PC-9 (cell line): ENCODE measurements around the gene NTM. TPM values are rescaled to one million over a fixed set of nuclear protein-coding genes. Genes with fewer than 3 reads are reported as not detected.

Source experiments
- BruUV-seq: library from RNA; stranded (reverse); fragments of 400-500 nt; replicated peaks from 2 replicates; lab custom pipeline; 2021; lab: Mats Ljungman, UMichigan
- CTCF ChIA-PET: fragments of 300-600 bp; sonication (Branson Sonifier 250); formaldehyde crosslinking; loops from one replicate; lab custom pipeline; 2022; ENCODE audit warnings: antibody characterized with exemption; lab: Charles Lee
- POLR2A ChIA-PET: fragments of 300-600 bp; sonication (Branson Sonifier 250); formaldehyde crosslinking; loops from one replicate; lab custom pipeline; 2022; ENCODE audit warnings: antibody characterized with exemption; ENCODE audit not compliant: unreplicated experiment; lab: Charles Lee
- DNase-seq, 2 experiments: peaks; one replicate each; pipeline versions ENCODE4 v3.0.0 to v3.0.0-alpha.2; 2015 to 2022; ENCODE audit warnings: mixed read lengths in 1 of 2
- H2AFZ ChIP-seq: fragments of 200-600 bp; sonication (generic); 2 replicates; pipeline ENCODE4 v1.8.1; 2017; ENCODE audit warnings: antibody characterized with exemption
- H3F3A ChIP-seq: fragments of 200-600 bp; sonication (generic); 2 replicates; pipeline ENCODE4 v1.8.1; 2017; ENCODE audit warnings: antibody characterized with exemption, mild to moderate bottlenecking, low read depth; ENCODE audit not compliant: insufficient read depth
- H3K27ac ChIP-seq: fragments of 200-600 bp; sonication (generic); 2 replicates; pipeline ENCODE4 v1.6.1; 2016; ENCODE audit warnings: mixed run types
- H3K27me3 ChIP-seq: fragments of 200-600 bp; sonication (generic); 2 replicates; pipeline ENCODE4 v1.6.1; 2016; ENCODE audit warnings: low read depth, mixed run types; ENCODE audit not compliant: insufficient read depth
- H3K36me3 ChIP-seq: fragments of 200-600 bp; sonication (generic); 2 replicates; pipeline ENCODE4 v1.6.1; 2016; ENCODE audit warnings: low read depth, mixed run types
- H3K4me1 ChIP-seq: fragments of 200-600 bp; sonication (generic); replicated peaks from 2 replicates; pipeline ENCODE4 v1.6.1; 2016; ENCODE audit warnings: mixed run types; ENCODE audit not compliant: insufficient read depth
- H3K4me2 ChIP-seq: fragments of 200-600 bp; sonication (generic); 2 replicates; pipeline ENCODE4 v1.6.1; 2017; ENCODE audit warnings: mixed run types
- H3K4me3 ChIP-seq: fragments of 200-600 bp; sonication (generic); 2 replicates; pipeline ENCODE4 v1.6.1; 2016; ENCODE audit warnings: mixed run types
- H3K79me2 ChIP-seq: fragments of 200-600 bp; sonication (generic); 2 replicates; pipeline ENCODE4 v1.6.1; 2017; ENCODE audit warnings: low read depth, mixed run types
- H3K9me2 ChIP-seq: fragments of 200-600 bp; sonication (generic); 2 replicates; pipeline ENCODE4 v1.8.1; 2017; ENCODE audit warnings: mild to moderate bottlenecking; ENCODE audit not compliant: insufficient read depth
- H3K9me3 ChIP-seq: fragments of 200-600 bp; sonication (generic); 2 replicates; pipeline ENCODE4 v1.8.1; 2016; ENCODE audit warnings: low read depth; ENCODE audit not compliant: insufficient read depth
- H4K20me1 ChIP-seq: fragments of 200-600 bp; sonication (generic); 2 replicates; pipeline ENCODE4 v1.8.1; 2017; ENCODE audit not compliant: insufficient read depth
- EZH2 ChIP-seq: fragments of 200-600 bp; sonication (generic); IDR thresholded peaks from 2 replicates; pipeline ENCODE4 v1.8.0; 2017; ENCODE audit warnings: antibody characterized with exemption, low read depth
- intact Hi-C: fragments of 100-400 bp; cut with micrococcal nuclease; formaldehyde crosslinking; loops from one replicate; pipeline ENCODE4 v1.10.0; 2022; ENCODE audit not compliant: unreplicated experiment
- total RNA-seq: library from RNA; stranded (reverse); gene quantifications from 2 replicates; pipeline ENCODE4 v1.2.3, GENCODE V29; 2021
- TF ChIP-seq, protein P1 (sequence below): fragments of 200-600 bp; sonication (generic); conservative IDR thresholded peaks from 2 replicates; pipeline ENCODE4 v1.6.1; 2017; ENCODE audit warnings: mixed run types, antibody characterized with exemption, mild to moderate bottlenecking, moderate library complexity

Gene NTM
- total RNA-seq, 1 experiment from 2014 or later = not detected

DNA sequence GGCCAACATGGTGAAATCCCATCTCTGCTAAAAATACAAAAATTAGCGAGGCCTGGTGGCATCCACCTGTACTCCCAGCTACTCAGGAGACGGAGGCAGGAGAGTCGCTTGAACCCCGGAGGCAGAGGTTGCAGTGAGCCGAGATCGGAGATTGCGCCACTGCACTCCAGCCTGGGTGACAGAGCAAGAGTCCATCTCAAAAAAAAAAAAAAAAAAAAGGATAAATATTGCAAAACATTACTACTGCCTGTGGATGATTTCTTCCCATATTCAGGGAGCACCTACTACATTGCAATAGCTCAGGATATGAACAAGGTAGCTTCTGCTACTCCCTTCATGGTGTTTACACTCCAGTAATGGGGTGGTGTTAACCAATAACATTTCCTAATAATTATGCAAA lies 980.6 kb downstream of the NTM start:
- Histone ChIP-seq H3K4me1 (no peaks in the 10 kb centered on the region), H3K4me2 (no peak overlapping the region), H4K20me1 (no peaks in the 10 kb centered on the region; the same call in 1 of the 2 replicates), H3K36me3 (no peaks in the 10 kb centered on the region), H3K9me3 (no peaks in the 10 kb centered on the region), H3K79me2 (no peaks in the 10 kb centered on the region), H3K9me2 (no peaks in the 10 kb centered on the region), H3K27ac (no peak overlapping the region), H3F3A (no peaks in the 10 kb centered on the region), H3K27me3 (peaks cover 35% of the 10 kb centered on the region), H2AFZ (no peak overlapping the region), H3K4me3 (no peak overlapping the region)
- DNase-seq = no peak
- ChIA-PET CTCF (no interaction called here), POLR2A (no interaction called here)
- intact Hi-C loops = no loop called here
- TF ChIP-seq EZH2 = no peak
- TF ChIP-seq, protein P1, sequence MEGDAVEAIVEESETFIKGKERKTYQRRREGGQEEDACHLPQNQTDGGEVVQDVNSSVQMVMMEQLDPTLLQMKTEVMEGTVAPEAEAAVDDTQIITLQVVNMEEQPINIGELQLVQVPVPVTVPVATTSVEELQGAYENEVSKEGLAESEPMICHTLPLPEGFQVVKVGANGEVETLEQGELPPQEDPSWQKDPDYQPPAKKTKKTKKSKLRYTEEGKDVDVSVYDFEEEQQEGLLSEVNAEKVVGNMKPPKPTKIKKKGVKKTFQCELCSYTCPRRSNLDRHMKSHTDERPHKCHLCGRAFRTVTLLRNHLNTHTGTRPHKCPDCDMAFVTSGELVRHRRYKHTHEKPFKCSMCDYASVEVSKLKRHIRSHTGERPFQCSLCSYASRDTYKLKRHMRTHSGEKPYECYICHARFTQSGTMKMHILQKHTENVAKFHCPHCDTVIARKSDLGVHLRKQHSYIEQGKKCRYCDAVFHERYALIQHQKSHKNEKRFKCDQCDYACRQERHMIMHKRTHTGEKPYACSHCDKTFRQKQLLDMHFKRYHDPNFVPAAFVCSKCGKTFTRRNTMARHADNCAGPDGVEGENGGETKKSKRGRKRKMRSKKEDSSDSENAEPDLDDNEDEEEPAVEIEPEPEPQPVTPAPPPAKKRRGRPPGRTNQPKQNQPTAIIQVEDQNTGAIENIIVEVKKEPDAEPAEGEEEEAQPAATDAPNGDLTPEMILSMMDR = no peak
- no TSS peak for BruUV-seq

DNA sequence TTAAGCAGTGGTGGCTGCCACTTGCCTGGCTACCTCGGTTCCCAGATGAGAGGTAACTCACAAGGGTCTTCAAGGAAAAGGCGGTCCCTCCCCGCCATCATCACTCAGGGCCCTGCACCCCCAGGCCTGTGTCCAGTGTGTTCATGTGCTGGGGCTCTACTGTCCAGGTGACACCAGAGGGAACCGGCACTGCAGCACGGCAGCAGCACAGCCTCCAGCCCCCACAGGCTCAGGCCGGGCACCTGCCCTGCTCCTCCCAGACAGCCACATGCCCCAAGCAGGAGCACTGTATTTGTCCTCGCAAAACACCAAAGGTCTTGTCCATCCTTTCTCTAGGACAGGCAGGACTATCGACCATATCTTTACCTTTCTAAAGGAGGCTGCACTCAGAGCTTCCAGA lies 982.1 kb downstream of the NTM start:
- BruUV-seq = no TSS peak
- intact Hi-C loops = no loop called here
- POLR2A ChIA-PET = no interaction called here

DNA sequence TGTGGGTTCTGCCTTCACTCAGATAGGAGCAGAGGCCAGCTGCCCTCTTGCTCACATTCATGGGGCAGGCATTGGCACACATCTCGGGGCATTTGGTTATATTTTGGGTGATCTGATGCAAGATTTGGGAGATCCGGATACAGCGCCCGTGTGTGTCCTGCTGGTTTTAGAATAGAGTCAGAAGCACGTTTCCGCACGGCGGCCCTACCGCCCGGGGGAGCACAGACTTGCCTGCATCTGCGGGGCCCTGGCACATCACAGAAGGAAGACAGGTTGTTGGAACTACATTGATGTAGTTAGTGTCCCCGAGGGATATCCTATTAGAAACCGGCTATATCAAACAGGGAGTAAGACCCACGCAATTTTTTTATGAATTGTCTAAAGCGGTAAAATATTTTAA lies 982.8 kb downstream of the NTM start:
- ChIA-PET CTCF (no interaction called here), POLR2A (no interaction called here)
- Histone ChIP-seq H3K4me3 (no peak overlapping the region), H3F3A (no peaks in the 10 kb centered on the region), H2AFZ (no peak overlapping the region), H3K79me2 (no peaks in the 10 kb centered on the region), H3K27me3 (peaks cover 35% of the 10 kb centered on the region), H3K9me2 (no peaks in the 10 kb centered on the region), H3K27ac (no peak overlapping the region), H3K9me3 (no peaks in the 10 kb centered on the region), H3K4me1 (no peaks in the 10 kb centered on the region), H3K36me3 (no peaks in the 10 kb centered on the region), H3K4me2 (no peak overlapping the region), H4K20me1 (no peaks in the 10 kb centered on the region; the same call in 1 of the 2 replicates)
- no peak for DNase-seq
- intact Hi-C loops = no loop called here
- TF ChIP-seq, protein P1 = no peak
- TF ChIP-seq EZH2 = no peak
- no TSS peak for BruUV-seq

More for the DNA sequence above, 982.1 kb downstream of the NTM start:
- no peaks in the 10 kb centered on the region for H3K9me3 ChIP-seq
- H3K27me3 ChIP-seq = peaks cover 35% of the 10 kb centered on the region
- H3K4me1 ChIP-seq = no peaks in the 10 kb centered on the region
- CTCF ChIA-PET = no interaction called here
- no peak for DNase-seq
- no peak overlapping the region for H3K4me3 ChIP-seq
- H3K27ac ChIP-seq = no peak overlapping the region
- H3K4me2 ChIP-seq = no peak overlapping the region
- no peaks in the 10 kb centered on the region for H3K36me3 ChIP-seq
- no peaks in the 10 kb centered on the region for H3K9me2 ChIP-seq
- no peaks in the 10 kb centered on the region; the same call in 1 of the 2 replicates for H4K20me1 ChIP-seq
- TF ChIP-seq EZH2 = no peak
- TF ChIP-seq, protein P1 = no peak
- H3K79me2 ChIP-seq = no peaks in the 10 kb centered on the region
- H2AFZ ChIP-seq = no peak overlapping the region
- H3F3A ChIP-seq = no peaks in the 10 kb centered on the region
